Measurements from ENCODE around the gene ODAD4.

ODAD4 gene, protein sequence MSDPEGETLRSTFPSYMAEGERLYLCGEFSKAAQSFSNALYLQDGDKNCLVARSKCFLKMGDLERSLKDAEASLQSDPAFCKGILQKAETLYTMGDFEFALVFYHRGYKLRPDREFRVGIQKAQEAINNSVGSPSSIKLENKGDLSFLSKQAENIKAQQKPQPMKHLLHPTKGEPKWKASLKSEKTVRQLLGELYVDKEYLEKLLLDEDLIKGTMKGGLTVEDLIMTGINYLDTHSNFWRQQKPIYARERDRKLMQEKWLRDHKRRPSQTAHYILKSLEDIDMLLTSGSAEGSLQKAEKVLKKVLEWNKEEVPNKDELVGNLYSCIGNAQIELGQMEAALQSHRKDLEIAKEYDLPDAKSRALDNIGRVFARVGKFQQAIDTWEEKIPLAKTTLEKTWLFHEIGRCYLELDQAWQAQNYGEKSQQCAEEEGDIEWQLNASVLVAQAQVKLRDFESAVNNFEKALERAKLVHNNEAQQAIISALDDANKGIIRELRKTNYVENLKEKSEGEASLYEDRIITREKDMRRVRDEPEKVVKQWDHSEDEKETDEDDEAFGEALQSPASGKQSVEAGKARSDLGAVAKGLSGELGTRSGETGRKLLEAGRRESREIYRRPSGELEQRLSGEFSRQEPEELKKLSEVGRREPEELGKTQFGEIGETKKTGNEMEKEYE

DNA sequence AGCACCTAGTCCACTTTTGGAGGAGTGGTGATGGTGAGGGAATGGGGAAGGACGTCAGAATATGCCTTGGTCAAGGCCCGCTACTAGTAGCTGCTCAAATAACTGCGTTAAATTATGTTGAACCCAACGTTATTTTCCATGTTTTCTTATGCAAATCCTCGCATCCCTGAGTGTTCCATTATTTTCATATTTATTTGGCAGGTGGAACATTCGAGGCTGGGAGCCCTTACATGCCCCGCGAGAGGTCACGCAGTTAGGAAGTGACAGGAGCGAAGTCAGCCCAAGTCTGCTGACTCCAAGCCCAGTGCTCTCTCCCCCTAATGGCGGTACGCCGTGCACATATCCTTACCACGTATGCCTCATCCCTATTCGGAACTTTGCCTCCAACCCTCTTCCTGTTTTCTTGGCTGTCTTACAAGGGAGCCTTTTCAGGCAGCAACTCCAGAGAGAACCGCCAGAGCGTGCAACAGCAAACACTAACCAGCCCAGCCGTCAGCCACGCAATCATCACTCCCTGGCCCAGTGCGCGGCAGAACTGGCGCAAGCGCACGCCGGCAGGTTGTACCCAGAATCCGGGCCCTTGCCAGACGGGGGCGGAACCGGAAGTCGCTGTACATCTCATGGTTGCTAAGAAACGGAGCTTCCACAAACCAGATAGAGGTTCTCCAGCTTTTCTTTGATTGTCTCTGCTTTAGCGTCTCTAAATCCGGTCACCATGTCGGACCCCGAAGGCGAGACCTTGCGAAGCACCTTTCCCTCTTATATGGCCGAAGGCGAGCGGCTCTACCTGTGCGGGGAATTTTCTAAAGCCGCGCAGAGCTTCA, at the start of gene ODAD4:
ODAD4 (plus strand) TSS at position 609 of the 824 bp plus-strand sequence; CDS start at position 716, 107 bp downstream.
- peak; percentile 93 for DNase-seq

DNA sequence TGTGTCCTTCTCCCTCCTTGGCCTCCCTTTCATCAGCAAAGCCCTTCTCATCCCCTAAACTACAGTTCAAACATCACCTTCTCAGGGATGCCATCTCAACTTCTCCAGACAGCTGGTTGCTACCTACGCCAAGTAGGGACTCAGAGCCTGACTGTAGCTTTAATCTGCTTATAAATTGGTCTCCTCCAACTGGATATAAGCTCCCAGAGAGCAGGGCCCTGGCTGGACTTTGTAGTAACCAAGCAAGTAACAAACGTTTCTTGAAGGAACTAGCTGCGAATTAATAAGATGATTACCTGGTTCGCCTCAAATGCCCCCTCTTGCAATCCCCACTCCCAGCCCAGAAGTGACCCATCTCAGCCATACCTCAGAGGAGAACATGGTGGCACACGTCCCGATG, 47.7 kb upstream of the ODAD4 start:
- DNase-seq = no peak

DNA sequence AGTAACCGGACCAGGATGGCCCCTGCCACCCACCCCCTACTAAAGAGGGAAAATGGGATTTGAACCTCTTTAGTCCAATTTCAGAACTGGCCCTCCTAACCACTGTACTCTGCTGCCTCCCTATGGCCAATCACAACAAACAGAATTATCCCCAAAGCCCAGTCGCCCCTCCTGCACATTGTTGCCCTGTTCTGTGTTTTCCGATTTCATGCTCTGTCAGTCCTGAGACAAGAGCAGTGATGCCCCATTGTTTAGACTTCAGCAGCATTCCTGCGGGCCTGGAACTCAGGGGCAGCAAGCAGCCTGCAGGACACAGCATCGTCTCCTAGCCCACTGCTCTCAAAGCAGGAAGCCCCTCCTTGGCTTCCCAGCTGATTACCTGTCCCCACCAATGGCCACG, 44.7 kb upstream of the ODAD4 start:
- no peak for DNase-seq

DNA sequence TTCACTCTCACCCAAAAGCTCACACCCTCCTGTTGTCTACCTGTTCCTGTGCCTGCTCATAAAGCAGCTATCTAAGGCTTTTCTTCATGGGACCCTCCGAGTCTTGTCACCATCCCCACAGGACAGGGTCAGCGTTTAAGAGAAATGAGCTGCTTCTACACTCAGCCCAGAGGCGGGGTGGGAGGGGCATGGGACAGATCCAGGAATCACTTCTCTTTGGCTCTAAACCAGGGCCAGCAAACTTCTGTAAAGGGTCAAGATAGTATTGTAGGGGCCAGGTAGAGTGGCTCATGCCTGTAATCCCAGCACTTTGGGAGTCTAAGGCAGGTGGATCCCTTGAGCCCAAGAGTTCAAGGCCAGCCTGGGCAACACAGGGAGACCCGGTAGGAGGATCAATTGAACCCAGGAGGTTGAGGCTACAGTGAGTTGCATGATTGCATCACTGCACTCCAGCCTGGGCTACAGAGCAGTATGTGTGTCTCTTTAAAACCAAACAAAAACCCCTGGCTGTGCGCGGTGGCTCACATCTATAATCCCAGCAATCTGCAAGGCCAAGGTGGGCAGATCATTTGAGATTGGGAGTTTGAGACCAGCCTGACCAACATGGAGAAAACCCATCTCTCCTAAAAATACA, 42.0 kb upstream of the ODAD4 start:
- DNase-seq = no peak

GRCh38 chr17:41891135-41892020, 39.0 kb upstream of the ODAD4 start:
- no peak for DNase-seq

GRCh38 chr17:41892021-41892376, 38.4 kb upstream of the ODAD4 start:
- no peak for DNase-seq

GRCh38 chr17:41893384-41893783, 37.0 kb upstream of the ODAD4 start:
- no peak for DNase-seq

- no peak for DNase-seq
Observed at GRCh38 chr17:41894791-41895331, 35.6 kb upstream of the ODAD4 start.

GRCh38 chr17:41895617-41896016, 34.8 kb upstream of the ODAD4 start:
- DNase-seq = no peak

DNA sequence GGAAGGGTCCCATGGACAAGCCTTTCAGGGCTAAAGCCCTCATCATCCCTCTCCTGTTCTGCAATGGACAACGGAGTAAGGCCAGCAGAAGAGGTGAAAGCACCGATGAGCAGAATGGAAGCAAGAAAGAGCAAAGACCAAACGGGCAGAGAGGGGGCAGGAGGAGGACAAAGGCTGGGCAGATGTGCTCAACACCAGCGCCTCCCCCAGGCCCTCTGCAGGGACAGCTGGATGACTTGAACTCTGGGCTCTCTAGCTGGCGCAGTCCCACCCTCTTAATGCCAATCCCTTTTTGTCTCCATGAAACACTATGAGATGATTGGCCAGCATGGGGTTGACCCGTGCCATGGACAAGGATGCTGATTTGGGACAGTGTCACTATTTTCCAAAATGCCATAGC, 33.7 kb upstream of the ODAD4 start:
- no peak for DNase-seq

GRCh38 chr17:41901646-41902045, 28.8 kb upstream of the ODAD4 start:
- DNase-seq = no peak

DNA sequence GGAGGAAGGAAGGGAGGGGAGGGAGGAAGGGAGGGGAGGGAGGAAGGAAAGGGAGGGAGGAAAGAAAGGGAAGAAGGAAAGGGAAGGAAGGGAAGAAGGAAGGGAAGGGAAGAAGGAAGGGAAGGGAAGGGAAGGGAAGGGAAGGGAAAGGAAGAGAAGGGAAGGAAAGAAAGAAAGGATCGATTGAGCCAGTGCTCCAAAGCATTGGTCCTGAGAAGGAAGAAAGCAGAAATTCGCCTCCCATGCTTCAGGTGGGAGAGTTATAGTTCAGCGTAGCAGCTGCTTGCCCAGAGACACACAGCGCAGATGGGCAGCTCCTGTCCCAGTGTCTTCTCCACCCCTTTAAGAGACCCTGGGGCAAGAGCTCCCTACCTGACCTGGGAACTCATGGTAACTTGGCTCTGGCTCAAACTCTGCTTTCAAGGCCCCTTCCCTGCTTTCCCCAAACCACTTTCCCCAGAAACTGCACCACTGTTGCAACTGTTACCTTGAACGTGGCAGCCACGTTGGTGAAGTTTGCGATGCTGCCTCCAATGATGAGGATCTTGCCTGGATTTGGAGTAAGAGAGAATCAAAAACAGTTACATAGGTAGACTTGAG, 26.1 kb upstream of the ODAD4 start:
- DNase-seq = no peak

DNA sequence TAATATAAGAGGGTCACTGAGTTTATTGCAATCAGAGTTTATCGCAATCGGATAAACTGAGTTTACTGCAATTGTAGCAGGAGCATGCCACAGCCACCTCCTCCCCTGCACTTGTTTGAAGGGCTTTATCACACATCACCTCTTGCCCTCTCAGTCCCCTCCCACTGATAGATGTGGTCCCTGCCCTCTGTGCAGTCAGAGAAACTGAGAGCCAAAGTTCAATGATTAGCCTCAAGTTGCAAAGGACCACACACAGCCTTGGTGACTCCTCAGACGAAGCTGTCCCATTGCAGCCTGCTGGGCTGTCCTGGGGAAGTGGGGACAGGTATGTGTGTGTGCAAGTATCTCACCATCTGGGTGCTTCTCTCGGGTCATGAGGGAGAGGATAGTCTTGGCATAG, 25.2 kb upstream of the ODAD4 start:
- DNase-seq = no peak

DNA sequence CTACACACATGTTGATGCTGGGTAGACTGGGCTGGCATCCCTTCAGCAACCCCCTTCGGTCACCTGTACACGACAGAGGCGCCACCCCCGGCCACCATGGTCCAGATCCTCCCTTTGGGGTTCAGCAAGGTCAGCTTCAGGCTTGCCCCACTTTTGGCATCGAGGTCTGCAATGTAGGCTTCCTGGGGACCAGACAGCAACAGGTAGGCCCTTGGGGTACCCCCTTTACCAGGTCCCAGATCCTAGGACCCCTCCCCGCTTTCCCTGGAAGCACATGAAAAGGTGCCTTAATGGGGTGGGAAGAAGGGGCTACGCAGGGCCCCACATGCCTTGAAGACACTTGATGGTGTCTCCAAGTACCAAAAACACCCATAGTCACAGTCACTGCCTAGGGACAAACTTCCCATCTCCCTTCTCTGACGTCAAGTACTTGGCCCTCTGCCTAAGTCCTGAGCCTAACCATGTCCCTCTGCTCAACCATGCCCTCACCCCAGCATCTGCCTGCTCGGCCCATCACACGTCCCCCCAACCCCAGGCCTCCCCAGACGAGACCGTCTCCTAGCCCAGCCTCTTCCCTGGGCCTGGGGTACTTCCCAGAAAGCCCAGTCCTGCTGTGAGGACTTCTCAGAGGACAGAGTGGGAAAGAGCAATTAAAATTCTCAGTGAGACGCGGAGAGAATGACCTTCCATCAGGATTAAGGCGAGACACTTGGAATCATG, 23.8 kb upstream of the ODAD4 start:
- no peak for DNase-seq

DNA sequence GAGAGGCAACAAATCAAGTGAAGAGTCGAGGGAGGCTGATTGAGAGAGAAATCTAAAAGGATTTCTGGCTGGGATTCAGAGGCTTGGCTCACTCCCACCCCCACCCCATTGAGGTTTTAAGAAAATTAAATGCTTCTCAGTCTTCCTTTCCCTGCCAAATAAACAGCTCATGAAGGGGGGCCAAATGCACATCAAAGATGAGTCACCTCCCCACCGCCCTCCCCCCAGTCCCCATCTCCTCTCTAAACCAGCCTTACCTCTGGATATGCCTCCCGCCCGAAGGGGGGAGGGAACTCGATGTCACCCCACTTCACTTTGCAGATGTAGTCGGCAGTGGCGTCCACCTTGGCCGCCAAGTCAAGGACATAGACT, 23.2 kb upstream of the ODAD4 start:
- peak; percentile 56 for DNase-seq

DNA sequence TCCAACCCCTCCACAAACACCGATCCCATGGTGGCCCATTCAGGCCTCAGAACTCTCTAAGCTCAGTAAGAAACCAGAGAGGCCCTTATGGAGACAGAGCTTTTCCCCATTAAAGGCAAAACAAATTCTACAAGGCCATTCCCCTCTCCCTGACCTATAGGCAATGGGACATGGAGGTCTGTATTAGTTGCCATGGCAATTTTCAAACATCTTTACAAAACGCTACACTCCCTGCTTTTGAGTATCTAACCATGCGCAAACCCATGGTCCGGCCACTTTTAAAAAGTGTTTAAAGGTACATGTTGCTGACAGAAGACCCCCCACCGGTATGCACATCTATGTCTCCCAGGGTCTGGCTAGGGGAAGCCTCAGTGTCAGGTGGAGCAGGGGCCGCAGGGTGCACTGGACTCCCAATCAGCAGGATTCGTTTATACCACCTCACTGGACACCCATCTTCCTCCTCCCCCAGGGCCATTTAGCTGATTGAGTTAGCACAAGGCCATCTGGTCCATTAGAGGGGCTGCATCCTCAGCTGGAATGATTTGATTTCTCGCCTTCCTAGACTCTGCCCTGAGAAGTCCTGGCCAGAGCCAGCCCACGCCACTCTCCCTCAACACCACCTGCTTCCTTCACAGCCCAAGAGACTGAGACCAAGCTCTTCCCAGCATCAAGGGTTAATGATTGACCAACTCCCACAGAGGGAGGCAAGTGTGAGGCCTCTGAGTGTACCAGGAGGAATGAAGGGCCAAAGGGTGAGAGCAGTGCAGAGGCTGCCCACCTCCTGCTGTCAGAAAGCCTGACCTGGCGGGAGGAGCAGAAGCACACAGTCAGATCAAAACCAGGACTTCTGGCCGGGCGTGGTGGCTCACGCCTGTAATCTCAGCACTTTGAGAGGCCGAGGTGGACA, 22.5 kb upstream of the ODAD4 start:
- DNase-seq = no peak

GRCh38 chr17:41909088-41909487, 21.3 kb upstream of the ODAD4 start:
- DNase-seq = no peak

DNA sequence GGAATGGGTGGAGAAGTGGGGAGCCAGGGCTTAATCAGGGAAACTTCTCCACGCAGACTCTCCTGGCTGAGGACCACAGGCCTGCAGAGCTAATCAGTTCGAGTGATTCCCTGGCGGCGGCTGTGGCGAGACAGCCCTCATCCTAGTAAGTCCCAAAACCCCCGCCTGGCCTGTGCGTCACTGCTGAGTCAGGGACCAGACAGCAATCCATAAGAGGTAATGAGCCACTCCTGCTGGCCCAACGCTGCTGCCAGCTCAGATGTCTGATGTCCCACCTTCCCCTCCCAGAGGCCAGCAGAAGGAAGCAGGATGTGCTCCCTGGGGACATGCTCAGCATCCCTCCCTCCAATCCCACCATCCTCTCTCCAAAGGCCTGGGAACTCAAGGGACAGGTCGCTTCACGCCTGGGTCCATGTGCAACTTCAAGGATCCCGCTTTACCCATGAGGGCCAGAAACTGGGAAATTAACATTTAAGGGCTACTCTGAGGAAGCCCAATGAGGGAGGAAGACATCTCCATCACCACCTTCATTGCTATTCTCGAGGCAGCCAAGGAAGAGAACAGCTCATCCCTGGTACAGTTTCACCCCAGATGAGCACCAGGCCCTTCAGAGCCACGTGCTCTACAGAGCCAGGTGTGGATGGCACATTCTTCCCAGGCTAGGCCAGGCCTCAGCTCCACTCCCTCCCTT, 19.6 kb upstream of the ODAD4 start:
- no peak for DNase-seq

DNA sequence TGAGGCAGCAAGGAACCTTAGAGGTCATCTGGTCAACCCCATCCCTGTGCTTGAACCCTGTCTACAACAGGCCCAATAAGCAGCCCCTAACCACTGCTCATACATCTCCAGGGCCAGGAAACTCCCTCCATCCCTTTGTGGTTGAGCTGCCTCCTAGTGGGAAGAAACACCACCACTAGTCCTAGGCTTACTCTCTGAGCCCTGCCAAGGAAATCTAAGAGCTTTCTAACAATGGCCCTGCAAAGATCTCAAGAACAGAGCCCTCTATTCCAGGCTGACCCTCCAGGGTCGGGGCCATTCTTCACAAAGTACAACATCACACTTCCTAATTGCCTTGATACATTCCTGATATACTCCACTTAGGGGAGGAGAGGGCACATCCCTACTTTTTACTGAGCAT, 17.5 kb upstream of the ODAD4 start:
- no peak for DNase-seq

Data from NCI-H1092 (cell line).